Astrocyte of the spinal cord (primary cell): ENCODE data around the gene ATAD3C.
"Not testable (repeated sequence)": the region's sequence is repeated elsewhere in the genome, so short reads cannot be mapped to it uniquely, and the experiment has no call there.

Experiments
- DNase-seq: peaks from one replicate; pipeline ENCODE4 v3.0.0; 2011; ENCODE audit warnings: low read depth, low spot score
- H3K4me3 ChIP-seq: 2 replicates; pipeline ENCODE4 v1.5.1; 2011; ENCODE audit warnings: low read depth, mild to moderate bottlenecking, low read length, moderate library complexity
- CTCF ChIP-seq: IDR thresholded peaks from 2 replicates; pipeline ENCODE4 v1.5.1; 2012; ENCODE audit warnings: low read depth, mild to moderate bottlenecking, low read length, inconsistent platforms
- in situ Hi-C: cut with HindIII; loops from 2 replicates; pipeline ENCODE4 v1.10.0; 2017; ENCODE audit warnings: low sequenced_read_pairs

ATAD3C gene

GRCh38 chr1:1510912-1511532 lies 61.5 kb downstream of the ATAD3C start:
- in situ Hi-C loops, result no loop called here
- DNase-seq, result peak; percentile 14
- no peak for TF ChIP-seq CTCF

GRCh38 chr1:1511533-1512285 lies 62.2 kb downstream of the ATAD3C start, which contains the start of gene ATAD3A:
Gene ATAD3A, plus strand, starts transcription at chr1:1512162. Its CDS starts 107 bp downstream, at chr1:1512269.
- TF ChIP-seq CTCF, result no peak
- DNase-seq, result peak; percentile 99
- in situ Hi-C loops, result no loop called here

More at GRCh38 chr1:1510912-1511532, 61.5 kb downstream of the ATAD3C start:
- peak overlapping the region; percentile 87 for H3K4me3 ChIP-seq

GRCh38 chr1:1512425-1512824 lies 62.9 kb downstream of the ATAD3C start:
- in situ Hi-C loops, DNase-seq: not testable (repeated sequence)
- peak overlapping the region; percentile 87 for H3K4me3 ChIP-seq

More at GRCh38 chr1:1511533-1512285, 62.2 kb downstream of the ATAD3C start, which contains the start of gene ATAD3A:
- peak within 1 kb of the TSS; percentile 87 for H3K4me3 ChIP-seq

GRCh38 chr1:1513675-1514074 lies 64.2 kb downstream of the ATAD3C start:
- DNase-seq, in situ Hi-C loops, H3K4me3 ChIP-seq: not testable (repeated sequence)

GRCh38 chr1:1514376-1514775 lies 64.9 kb downstream of the ATAD3C start:
- in situ Hi-C loops, H3K4me3 ChIP-seq, DNase-seq: not testable (repeated sequence)

GRCh38 chr1:1516923-1517322 lies 67.4 kb downstream of the ATAD3C start:
- in situ Hi-C loops, DNase-seq, H3K4me3 ChIP-seq: not testable (repeated sequence)

- no peak for DNase-seq
- H3K4me3 ChIP-seq, result no peak overlapping the region
- in situ Hi-C loops, result no loop called here
- no peak for TF ChIP-seq CTCF
Observed at GRCh38 chr1:1517973-1518620, 68.6 kb downstream of the ATAD3C start.

GRCh38 chr1:1518621-1519007 lies 69.1 kb downstream of the ATAD3C start:
- in situ Hi-C loops, DNase-seq, H3K4me3 ChIP-seq: not testable (repeated sequence)
